Measurements from ENCODE around the gene TNC. TPM values are rescaled to one million over a fixed set of nuclear protein-coding genes. Genes with fewer than 3 reads are reported as not detected.

TNC gene
- total RNA-seq, 1 experiment from 2014 or later, result 11.4 TPM

DNA sequence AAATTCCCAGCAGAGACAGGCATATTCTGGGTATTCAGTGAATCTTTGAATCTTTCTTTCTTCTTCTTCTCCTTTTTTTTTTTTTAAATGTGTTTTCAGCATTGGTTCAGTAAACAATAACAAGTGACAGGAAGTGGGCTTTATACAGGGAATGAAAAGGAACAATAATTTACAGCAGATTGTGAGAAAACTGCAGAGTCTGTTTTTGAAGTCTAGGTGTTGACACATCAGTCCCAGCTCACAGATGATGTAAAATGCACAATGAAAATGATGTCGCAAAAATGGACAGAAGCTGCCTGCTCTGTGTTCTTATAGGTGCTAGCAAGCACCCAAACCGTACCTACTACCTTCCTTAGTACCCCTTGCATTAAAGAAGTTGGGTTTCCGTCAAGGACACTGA, 38.8 kb downstream of the TNC start:
- Histone ChIP-seq H3K27me3 (replicated peaks; ENCODE audit: control insufficient read depth, insufficient read depth, low read length) (no peaks in the 10 kb centered on the region; the same call in 1 of the 2 replicates), H3K4me1 (peaks cover 6% of the 10 kb centered on the region; the same call in 1 of the 2 replicates), H3K4me3 (ENCODE audit: low read depth, low read length) (no peak overlapping the region), H3K9me3 (no peaks in the 10 kb centered on the region), H3K36me3 (ENCODE audit: control insufficient read depth, insufficient read depth, low read length) (no peaks in the 10 kb centered on the region)
- Mint-ChIP-seq H3K36me3 (ENCODE audit: insufficient read depth, unreplicated experiment) (peaks cover 6% of the 10 kb centered on the region), H3K4me1 (ENCODE audit: low read depth, unreplicated experiment) (no peaks in the 10 kb centered on the region), H3K27ac (ENCODE audit: unreplicated experiment) (no peak overlapping the region), H3K4me3 (ENCODE audit: unreplicated experiment) (no peak overlapping the region), H3K27me3 (ENCODE audit: insufficient read depth, unreplicated experiment) (no peaks in the 10 kb centered on the region), H3K9me3 (ENCODE audit: unreplicated experiment) (no peaks in the 10 kb centered on the region)
- DNase-seq, result no peak
- ChIA-PET POLR2A (no interaction called here), CTCF (no interaction called here)
- BruUV-seq (replicated peaks), result no TSS peak
- TF ChIP-seq, protein P1, sequence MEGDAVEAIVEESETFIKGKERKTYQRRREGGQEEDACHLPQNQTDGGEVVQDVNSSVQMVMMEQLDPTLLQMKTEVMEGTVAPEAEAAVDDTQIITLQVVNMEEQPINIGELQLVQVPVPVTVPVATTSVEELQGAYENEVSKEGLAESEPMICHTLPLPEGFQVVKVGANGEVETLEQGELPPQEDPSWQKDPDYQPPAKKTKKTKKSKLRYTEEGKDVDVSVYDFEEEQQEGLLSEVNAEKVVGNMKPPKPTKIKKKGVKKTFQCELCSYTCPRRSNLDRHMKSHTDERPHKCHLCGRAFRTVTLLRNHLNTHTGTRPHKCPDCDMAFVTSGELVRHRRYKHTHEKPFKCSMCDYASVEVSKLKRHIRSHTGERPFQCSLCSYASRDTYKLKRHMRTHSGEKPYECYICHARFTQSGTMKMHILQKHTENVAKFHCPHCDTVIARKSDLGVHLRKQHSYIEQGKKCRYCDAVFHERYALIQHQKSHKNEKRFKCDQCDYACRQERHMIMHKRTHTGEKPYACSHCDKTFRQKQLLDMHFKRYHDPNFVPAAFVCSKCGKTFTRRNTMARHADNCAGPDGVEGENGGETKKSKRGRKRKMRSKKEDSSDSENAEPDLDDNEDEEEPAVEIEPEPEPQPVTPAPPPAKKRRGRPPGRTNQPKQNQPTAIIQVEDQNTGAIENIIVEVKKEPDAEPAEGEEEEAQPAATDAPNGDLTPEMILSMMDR (IDR thresholded peaks at IDR 0.05; ENCODE audit: insufficient read depth in 1 of 2, low read depth in 1 of 2, low read length in 1 of 2, severe bottlenecking in 1 of 2, unreplicated experiment in 1 of 2), result no peak
- intact Hi-C loops (cut with micrococcal nuclease; ENCODE audit: unreplicated experiment), result no loop called here

DNA sequence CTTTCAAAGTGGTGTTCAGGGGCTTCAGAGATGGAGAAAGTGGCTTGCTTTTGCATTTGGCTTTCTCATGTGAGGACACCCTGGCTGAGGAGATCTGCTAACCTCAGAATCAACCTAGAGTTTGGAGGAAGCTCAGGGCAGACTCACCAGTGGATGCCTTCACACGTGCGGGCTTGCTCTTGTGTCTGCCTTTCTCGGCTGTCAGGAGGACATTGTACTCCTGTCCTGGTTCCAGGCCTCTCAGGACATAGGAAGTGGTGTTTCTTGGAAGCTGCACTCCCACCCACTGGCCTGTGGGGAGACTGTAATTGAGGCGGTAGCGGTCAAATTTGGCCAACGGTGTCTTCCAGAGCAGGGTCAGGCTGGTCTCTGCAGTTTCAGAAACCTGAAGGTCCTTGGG, 44.5 kb downstream of the TNC start:
- Mint-ChIP-seq H3K9me3 (ENCODE audit: unreplicated experiment) (no peaks in the 10 kb centered on the region), H3K4me3 (ENCODE audit: unreplicated experiment) (no peak overlapping the region), H3K4me1 (ENCODE audit: low read depth, unreplicated experiment) (peaks cover 7% of the 10 kb centered on the region), H3K27ac (ENCODE audit: unreplicated experiment) (no peak overlapping the region), H3K36me3 (ENCODE audit: insufficient read depth, unreplicated experiment) (peaks cover 6% of the 10 kb centered on the region), H3K27me3 (ENCODE audit: insufficient read depth, unreplicated experiment) (no peaks in the 10 kb centered on the region)
- intact Hi-C loops (cut with micrococcal nuclease; ENCODE audit: unreplicated experiment), result no loop called here
- no peaks in the 10 kb centered on the region; the same call in 1 of the 2 replicates for H3K27me3 ChIP-seq (replicated peaks; ENCODE audit: control insufficient read depth, insufficient read depth, low read length)
- ChIA-PET POLR2A (no interaction called here), CTCF (no interaction called here)
- TF ChIP-seq, protein P1 (IDR thresholded peaks at IDR 0.05; ENCODE audit: insufficient read depth in 1 of 2, low read depth in 1 of 2, low read length in 1 of 2, severe bottlenecking in 1 of 2, unreplicated experiment in 1 of 2), result no peak
- peaks cover 6% of the 10 kb centered on the region; the same call in 1 of the 2 replicates for H3K4me1 ChIP-seq
- DNase-seq, result no peak
- no peaks in the 10 kb centered on the region for H3K9me3 ChIP-seq
- BruUV-seq (replicated peaks), result no TSS peak
- no peaks in the 10 kb centered on the region for H3K36me3 ChIP-seq (ENCODE audit: control insufficient read depth, insufficient read depth, low read length)
- H3K4me3 ChIP-seq (ENCODE audit: low read depth, low read length), result no peak overlapping the region

DNA sequence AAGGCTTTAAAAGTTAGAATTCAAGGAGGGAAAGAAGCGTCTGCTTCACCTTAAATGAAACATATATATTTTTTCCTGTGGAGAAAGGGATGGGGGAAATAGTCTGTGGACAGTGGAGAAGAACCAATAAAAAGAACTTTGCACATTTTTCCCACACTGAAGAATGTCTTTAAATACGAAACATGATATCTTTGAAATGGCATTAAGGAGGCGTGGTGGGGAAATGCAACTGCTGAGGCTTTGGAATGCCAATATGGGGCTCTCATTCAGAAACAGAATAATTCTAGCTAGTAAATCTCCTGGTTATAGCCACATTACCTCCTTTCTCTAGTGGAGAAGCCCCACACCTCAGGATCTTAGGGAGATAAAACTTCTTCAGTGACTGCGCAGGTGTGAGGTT, 46.8 kb downstream of the TNC start:
- Histone ChIP-seq H3K36me3 (ENCODE audit: control insufficient read depth, insufficient read depth, low read length) (no peaks in the 10 kb centered on the region), H3K4me1 (peaks cover 6% of the 10 kb centered on the region; the same call in 1 of the 2 replicates), H3K9me3 (no peaks in the 10 kb centered on the region), H3K4me3 (ENCODE audit: low read depth, low read length) (no peak overlapping the region), H3K27me3 (replicated peaks; ENCODE audit: control insufficient read depth, insufficient read depth, low read length) (no peaks in the 10 kb centered on the region)
- H3K27ac Mint-ChIP-seq (ENCODE audit: unreplicated experiment), result no peak overlapping the region
- no peak for DNase-seq
- POLR2A ChIA-PET, result no interaction called here
- no peaks in the 10 kb centered on the region for H3K27me3 Mint-ChIP-seq (ENCODE audit: insufficient read depth, unreplicated experiment)
- H3K4me1 Mint-ChIP-seq (ENCODE audit: low read depth, unreplicated experiment), result peaks cover 7% of the 10 kb centered on the region
- no peaks in the 10 kb centered on the region for H3K9me3 Mint-ChIP-seq (ENCODE audit: unreplicated experiment)
- H3K4me3 Mint-ChIP-seq (ENCODE audit: unreplicated experiment), result no peak overlapping the region
- intact Hi-C loops (cut with micrococcal nuclease; ENCODE audit: unreplicated experiment), result no loop called here
- peaks cover 6% of the 10 kb centered on the region for H3K36me3 Mint-ChIP-seq (ENCODE audit: insufficient read depth, unreplicated experiment)
- no TSS peak for BruUV-seq (replicated peaks)
- CTCF ChIA-PET, result no interaction called here
- TF ChIP-seq, protein P1 (IDR thresholded peaks at IDR 0.05; ENCODE audit: insufficient read depth in 1 of 2, low read depth in 1 of 2, low read length in 1 of 2, severe bottlenecking in 1 of 2, unreplicated experiment in 1 of 2), result no peak
